ENCODE data around the gene RGS3. TPM values are rescaled to one million over a fixed set of nuclear protein-coding genes. Genes with fewer than 3 reads are reported as not detected.
"Not testable (repeated sequence)": the region's sequence is repeated elsewhere in the genome, so short reads cannot be mapped to it uniquely, and the experiment has no call there.

Gene RGS3
- total RNA-seq, 3 donors from 2014 or later = 51.4 to 65.9 (median 63.5) TPM

- Mint-ChIP-seq H3K9me3 (no peaks in the 10 kb centered on the region), H3K4me3 (no peak overlapping the region), H3K27me3 (ENCODE audit: low read depth) (no peaks in the 10 kb centered on the region), H3K36me3 (ENCODE audit: insufficient read depth) (no peaks in the 10 kb centered on the region), H3K4me1 (ENCODE audit: low read depth) (no peaks in the 10 kb centered on the region)
- DNase-seq = no peak
- ATAC-seq = no peak
These were observed 25.0 kb downstream of the RGS3 start for GRCh38 chr9:113488490-113488889.

- not testable (repeated sequence) for ATAC-seq; DNase-seq; H3K4me1 Mint-ChIP-seq (ENCODE audit: low read depth); H3K36me3 Mint-ChIP-seq (ENCODE audit: insufficient read depth); H3K4me3 Mint-ChIP-seq; H3K27me3 Mint-ChIP-seq (ENCODE audit: low read depth); H3K9me3 Mint-ChIP-seq
These were observed 27.6 kb downstream of the RGS3 start for GRCh38 chr9:113491147-113491546.

- no peak for ATAC-seq
- no peaks in the 10 kb centered on the region for H3K9me3 Mint-ChIP-seq
- H3K4me1 Mint-ChIP-seq (ENCODE audit: low read depth) = no peaks in the 10 kb centered on the region
- H3K27me3 Mint-ChIP-seq (ENCODE audit: low read depth) = no peaks in the 10 kb centered on the region
- no peak overlapping the region for H3K4me3 Mint-ChIP-seq
- DNase-seq = no peak
- no peaks in the 10 kb centered on the region for H3K36me3 Mint-ChIP-seq (ENCODE audit: insufficient read depth)
These were observed 29.0 kb downstream of the RGS3 start for GRCh38 chr9:113492343-113493202.

GRCh38 chr9:113493203-113493520, 29.6 kb downstream of the RGS3 start:
- Mint-ChIP-seq H3K9me3 (no peaks in the 10 kb centered on the region), H3K4me3 (no peak overlapping the region), H3K27me3 (ENCODE audit: low read depth) (no peaks in the 10 kb centered on the region), H3K4me1 (ENCODE audit: low read depth) (no peaks in the 10 kb centered on the region), H3K36me3 (ENCODE audit: insufficient read depth) (no peaks in the 10 kb centered on the region)
- DNase-seq (no peak), ATAC-seq (no peak)

- Mint-ChIP-seq H3K27me3 (ENCODE audit: low read depth) (no peaks in the 10 kb centered on the region), H3K36me3 (ENCODE audit: insufficient read depth) (no peaks in the 10 kb centered on the region), H3K4me3 (no peak overlapping the region), H3K4me1 (ENCODE audit: low read depth) (peaks cover 8% of the 10 kb centered on the region), H3K9me3 (no peaks in the 10 kb centered on the region)
- DNase-seq (no peak), ATAC-seq (no peak)
These were observed 32.0 kb downstream of the RGS3 start for GRCh38 chr9:113495526-113495925.

- no peaks in the 10 kb centered on the region for H3K9me3 Mint-ChIP-seq
- no peaks in the 10 kb centered on the region for H3K27me3 Mint-ChIP-seq (ENCODE audit: low read depth)
- H3K4me3 Mint-ChIP-seq = no peak overlapping the region
- no peaks in the 10 kb centered on the region for H3K36me3 Mint-ChIP-seq (ENCODE audit: insufficient read depth)
- peaks cover 8% of the 10 kb centered on the region for H3K4me1 Mint-ChIP-seq (ENCODE audit: low read depth)
- DNase-seq (no peak), ATAC-seq (no peak)
These were observed 33.5 kb downstream of the RGS3 start for GRCh38 chr9:113497051-113497450.

GRCh38 chr9:113499153-113499875, 35.8 kb downstream of the RGS3 start:
- H3K9me3 Mint-ChIP-seq = no peaks in the 10 kb centered on the region
- no peaks in the 10 kb centered on the region for H3K27me3 Mint-ChIP-seq (ENCODE audit: low read depth)
- no peaks in the 10 kb centered on the region for H3K36me3 Mint-ChIP-seq (ENCODE audit: insufficient read depth)
- ATAC-seq (no peak), DNase-seq (no peak)
- no peak overlapping the region for H3K4me3 Mint-ChIP-seq
- peaks cover 8% of the 10 kb centered on the region for H3K4me1 Mint-ChIP-seq (ENCODE audit: low read depth)

GRCh38 chr9:113499876-113500497, 36.5 kb downstream of the RGS3 start:
- Mint-ChIP-seq H3K9me3 (no peaks in the 10 kb centered on the region), H3K4me1 (ENCODE audit: low read depth) (peaks cover 8% of the 10 kb centered on the region), H3K4me3 (no peak overlapping the region), H3K27me3 (ENCODE audit: low read depth) (no peaks in the 10 kb centered on the region), H3K36me3 (ENCODE audit: insufficient read depth) (no peaks in the 10 kb centered on the region)
- DNase-seq = no peak
- ATAC-seq = peak; percentile 42 to 53

- Mint-ChIP-seq H3K9me3 (no peaks in the 10 kb centered on the region), H3K4me3 (no peak overlapping the region), H3K4me1 (ENCODE audit: low read depth) (peaks cover 8% of the 10 kb centered on the region), H3K36me3 (ENCODE audit: insufficient read depth) (no peaks in the 10 kb centered on the region), H3K27me3 (ENCODE audit: low read depth) (no peaks in the 10 kb centered on the region)
- DNase-seq (no peak), ATAC-seq (no peak)
These were observed 37.7 kb downstream of the RGS3 start for GRCh38 chr9:113501129-113501686.

- no peak for DNase-seq
- no peaks in the 10 kb centered on the region for H3K36me3 Mint-ChIP-seq (ENCODE audit: insufficient read depth)
- peaks cover 8% of the 10 kb centered on the region for H3K4me1 Mint-ChIP-seq (ENCODE audit: low read depth)
- H3K4me3 Mint-ChIP-seq = no peak overlapping the region
- ATAC-seq = no peak
- H3K27me3 Mint-ChIP-seq (ENCODE audit: low read depth) = no peaks in the 10 kb centered on the region
- no peaks in the 10 kb centered on the region for H3K9me3 Mint-ChIP-seq
These were observed 38.3 kb downstream of the RGS3 start for GRCh38 chr9:113501852-113502251.

GRCh38 chr9:113502427-113503034, 39.0 kb downstream of the RGS3 start:
- Mint-ChIP-seq H3K4me3 (no peak overlapping the region), H3K36me3 (ENCODE audit: insufficient read depth) (no peaks in the 10 kb centered on the region), H3K4me1 (ENCODE audit: low read depth) (peaks cover 8% of the 10 kb centered on the region), H3K9me3 (no peaks in the 10 kb centered on the region), H3K27me3 (ENCODE audit: low read depth) (no peaks in the 10 kb centered on the region)
- DNase-seq (no peak), ATAC-seq (no peak)

- ATAC-seq = no peak
- Mint-ChIP-seq H3K4me3 (no peak overlapping the region), H3K27me3 (ENCODE audit: low read depth) (no peaks in the 10 kb centered on the region)
These were observed 39.6 kb downstream of the RGS3 start for GRCh38 chr9:113503131-113503541.

GRCh38 chr9:113503613-113504211, 40.2 kb downstream of the RGS3 start:
- DNase-seq = no peak
- H3K4me3 Mint-ChIP-seq = no peak overlapping the region
- no peaks in the 10 kb centered on the region for H3K27me3 Mint-ChIP-seq (ENCODE audit: low read depth)
- no peaks in the 10 kb centered on the region for H3K9me3 Mint-ChIP-seq
- no peaks in the 10 kb centered on the region for H3K36me3 Mint-ChIP-seq (ENCODE audit: insufficient read depth)
- ATAC-seq = no peak
- H3K4me1 Mint-ChIP-seq (ENCODE audit: low read depth) = peaks cover 10% of the 10 kb centered on the region

More at GRCh38 chr9:113503131-113503541, 39.6 kb downstream of the RGS3 start:
- peaks cover 8% of the 10 kb centered on the region for H3K4me1 Mint-ChIP-seq (ENCODE audit: low read depth)
- H3K36me3 Mint-ChIP-seq (ENCODE audit: insufficient read depth) = no peaks in the 10 kb centered on the region
- no peaks in the 10 kb centered on the region for H3K9me3 Mint-ChIP-seq
- DNase-seq = no peak
